HTERT RPE-1 (cell line): ENCODE results near the gene CGB1.
"Not testable (repeated sequence)": the region's sequence is repeated elsewhere in the genome, so short reads cannot be mapped to it uniquely, and the experiment has no call there.

Experiments used
- in situ Hi-C: fragments of 300-500 bp; cut with MboI; formaldehyde crosslinking; loops from 4 replicates; pipeline ENCODE4 v1.14.3; 2020; ENCODE audit warnings: low sequenced_read_pairs

Gene CGB1

DNA sequence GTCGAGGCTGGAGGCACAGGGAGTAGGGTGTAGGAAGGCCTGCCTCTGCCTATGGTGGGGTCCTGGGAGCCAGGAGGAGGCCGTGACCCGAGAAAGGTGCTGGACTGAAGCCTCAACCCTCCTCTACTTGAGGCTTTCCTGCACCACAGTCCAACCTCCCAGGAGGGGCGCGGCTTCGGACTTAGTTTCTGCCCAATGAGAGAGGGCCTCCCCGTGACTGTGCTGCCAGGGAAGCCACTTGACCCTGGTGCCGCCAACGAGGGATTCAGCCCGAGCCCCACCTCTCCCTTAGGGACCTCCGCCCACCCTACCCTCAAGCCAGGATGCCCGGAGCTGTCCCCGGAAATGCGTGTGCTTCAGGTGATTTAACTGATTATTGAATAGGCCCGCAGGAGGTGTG is 12.5 kb downstream of the CGB1 start, which contains the start of gene CGB3:
TSS of gene CGB3 (minus strand) at position 101 of the 400 bp plus-strand sequence. CDS start 362 bp downstream, outside the sequence.
- in situ Hi-C loops: not testable (repeated sequence)

DNA sequence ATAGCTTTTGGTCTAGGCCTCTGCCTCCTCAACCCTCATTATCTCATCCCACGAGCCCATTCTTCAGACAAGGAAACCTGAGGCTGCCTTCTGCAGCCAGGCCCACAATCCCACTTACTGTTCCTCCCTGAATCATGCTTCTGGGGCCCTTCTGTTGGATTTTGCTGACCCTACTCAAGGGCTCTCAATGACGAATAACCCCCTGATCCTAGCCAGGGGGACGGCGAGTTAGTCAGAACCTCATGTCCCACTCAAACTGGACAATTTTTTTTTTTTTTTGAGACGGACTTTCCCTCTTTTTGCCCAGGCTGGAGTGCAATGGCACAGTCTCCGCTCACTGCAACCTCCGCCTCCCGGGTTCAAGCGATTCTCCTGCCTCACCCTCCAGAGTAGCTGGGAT is 14.6 kb downstream of the CGB1 start:
- in situ Hi-C loops: no loop called here

DNA sequence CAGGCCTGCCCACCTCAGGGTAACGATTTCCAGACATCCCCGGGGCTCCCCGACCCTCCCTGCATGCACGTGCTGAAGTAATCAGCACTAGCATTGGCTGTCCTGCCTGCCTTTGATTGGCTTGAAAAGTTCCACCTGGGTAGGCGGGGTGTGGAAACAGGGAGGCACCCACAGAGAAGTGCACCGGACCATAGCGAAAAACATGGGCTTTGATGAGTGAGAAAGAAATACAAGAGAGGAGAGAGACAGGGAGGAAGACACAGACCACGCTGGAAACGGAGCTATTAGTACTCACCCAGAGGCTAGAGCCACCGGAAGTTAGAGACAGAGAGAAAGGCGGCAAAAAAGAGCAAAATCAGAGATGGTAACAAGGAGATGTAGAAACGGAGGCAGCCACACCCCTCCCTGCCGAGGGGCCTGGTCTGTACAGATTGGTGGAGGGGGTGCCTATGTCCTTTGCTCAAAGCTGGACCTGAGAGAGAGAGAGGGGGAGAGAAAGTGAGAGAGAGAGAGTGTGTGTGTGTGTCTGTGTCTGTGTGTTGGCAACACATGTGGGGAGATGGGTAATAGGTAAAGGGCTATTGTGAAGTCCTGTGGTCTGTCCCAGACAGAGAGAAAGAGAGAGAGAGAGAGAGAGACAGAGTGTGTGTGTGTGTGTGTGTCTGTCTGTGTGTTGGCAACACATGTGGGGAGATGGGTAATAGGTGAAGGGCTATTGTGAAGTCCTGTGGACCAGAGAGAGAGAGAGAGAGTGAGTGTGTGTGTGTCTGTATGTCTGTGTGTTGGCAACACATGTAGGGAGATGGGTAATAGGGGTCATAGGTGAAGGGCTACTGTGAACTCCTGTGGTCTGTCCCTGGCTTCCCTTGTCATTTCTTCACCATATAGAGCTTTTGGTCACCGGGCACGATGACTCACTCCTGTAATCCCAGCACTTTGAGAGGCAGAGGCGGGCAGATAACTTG is 15.5 kb downstream of the CGB1 start:
- in situ Hi-C loops: no loop called here

DNA sequence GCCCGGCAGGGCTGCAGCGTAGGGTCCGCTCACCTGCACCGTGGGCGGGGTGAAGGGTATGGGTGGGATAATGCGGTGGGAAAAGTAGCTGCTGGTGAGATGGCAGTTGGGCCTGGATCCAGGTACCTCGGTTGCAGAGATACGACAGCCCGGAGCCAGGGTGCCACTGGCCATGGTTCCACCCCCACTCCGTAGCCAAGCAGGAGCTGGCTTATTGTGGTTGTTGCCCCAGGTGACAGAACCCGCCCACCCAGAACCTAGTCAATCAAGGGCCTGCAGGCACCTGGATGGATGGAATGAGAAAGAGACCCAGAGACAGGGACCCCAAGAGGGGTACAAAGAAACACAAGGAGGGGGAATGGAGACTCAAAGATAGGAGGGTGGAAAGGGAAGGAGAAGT is 16.4 kb downstream of the CGB1 start:
- in situ Hi-C loops: no loop called here

DNA sequence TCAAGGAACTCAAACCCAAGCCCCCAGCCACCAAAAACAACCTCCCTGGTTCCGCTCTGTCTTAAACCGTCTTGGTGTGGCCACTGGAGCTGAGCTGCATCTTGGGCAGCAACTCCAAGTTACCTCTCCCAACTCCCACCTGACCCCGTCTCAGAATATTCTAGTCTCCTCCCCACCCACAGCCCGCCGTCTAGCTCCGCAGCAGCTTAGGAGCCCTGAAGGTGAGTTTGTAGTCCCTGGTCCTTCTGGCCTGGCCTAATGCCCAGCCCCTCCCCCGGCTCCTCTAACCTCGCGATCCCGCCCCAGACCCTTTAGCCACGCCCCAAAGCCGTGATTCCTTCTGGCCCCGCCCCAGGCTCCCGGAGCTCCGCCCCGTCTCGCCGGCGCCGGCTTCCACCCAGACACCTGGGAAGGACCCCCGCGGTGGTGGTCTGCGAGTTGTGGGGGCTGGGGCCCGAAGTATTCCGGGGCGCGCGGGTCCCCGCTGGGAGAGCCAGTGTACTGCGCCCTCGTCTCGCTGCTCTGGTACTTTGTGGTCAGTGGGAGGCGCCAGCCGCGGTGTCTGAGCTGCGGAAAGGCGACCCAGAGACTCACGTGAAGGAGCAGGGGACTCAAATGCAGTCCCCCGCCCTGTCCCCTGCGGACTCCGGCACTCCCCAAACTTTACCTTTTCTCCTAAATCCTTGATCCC is 17.3 kb downstream of the CGB1 start:
- in situ Hi-C loops: no loop called here

DNA sequence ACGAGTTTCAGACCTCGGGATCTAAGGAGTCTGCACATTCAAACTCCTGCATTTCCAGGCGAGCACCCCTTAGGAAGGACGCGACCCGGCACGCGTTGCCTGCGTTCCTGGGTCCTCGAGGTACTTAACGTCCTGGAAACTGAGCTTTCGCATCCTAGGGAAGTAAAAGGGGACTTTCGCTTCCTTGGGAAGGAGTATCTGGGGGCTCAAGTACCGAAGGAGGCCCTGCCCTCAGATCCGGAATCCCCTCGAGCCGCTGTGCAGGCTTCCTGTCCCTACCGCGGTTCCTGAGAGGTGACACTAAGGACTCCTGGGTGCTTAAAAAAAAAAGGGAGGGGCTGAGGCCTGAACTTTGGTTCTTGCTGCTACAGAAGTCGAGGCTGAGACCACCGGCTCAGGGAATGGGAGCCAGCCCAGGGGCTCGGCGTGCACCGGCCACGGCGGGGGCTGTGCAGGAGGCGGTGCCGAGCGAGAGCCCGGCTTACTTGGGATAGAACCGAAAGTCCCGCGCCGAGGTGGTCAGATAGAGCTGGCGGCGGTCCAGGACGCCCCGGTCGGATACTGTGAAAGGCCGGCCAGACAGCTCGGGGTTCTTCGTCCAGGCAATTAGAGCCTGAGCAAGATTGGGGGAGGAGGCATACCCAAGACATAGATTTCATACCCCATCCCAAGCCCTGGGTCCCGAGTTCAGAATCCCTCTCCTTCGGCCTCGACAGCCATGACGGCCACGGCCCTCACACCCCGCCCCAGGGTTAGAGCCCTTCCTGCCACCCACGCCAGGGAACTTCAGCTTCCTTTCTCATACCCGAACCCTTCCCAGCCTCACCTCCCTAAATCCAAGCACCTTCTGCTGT is 18.1 kb downstream of the CGB1 start:
- in situ Hi-C loops: not testable (repeated sequence)

DNA sequence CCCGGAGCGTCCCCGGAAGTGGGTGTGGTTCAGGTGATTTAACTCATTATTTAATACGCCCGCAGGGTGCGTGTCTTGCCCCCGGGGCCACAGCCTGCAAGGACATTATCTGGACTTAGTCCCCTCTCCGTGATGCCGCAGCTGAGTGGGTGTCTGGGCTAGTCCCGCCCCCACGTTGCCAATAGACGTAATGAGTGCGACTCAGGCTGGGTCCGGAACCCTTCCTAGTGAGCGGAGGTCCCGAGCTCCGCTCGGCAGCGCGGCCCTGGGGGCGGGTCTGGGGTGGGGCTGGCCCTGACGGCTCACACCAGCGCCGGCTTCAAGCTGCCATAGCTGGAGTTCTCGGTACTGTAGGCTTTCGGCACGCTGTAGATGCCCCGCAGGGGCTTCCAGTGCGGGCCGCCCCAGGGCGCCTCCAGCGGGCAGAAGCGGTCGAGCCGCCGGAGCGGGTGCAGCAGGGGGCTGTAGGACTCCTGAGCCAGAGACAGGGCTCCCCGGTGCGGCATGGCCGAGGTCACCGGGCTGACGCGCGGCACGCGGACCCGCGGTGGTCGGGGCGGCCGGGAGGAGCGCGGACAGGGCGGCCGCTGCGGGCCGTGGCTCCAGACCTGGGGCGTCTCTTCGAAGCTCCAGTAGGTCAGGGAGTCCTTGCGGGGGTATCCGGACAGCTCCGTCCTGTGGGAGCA is 18.9 kb downstream of the CGB1 start:
- in situ Hi-C loops: no loop called here

DNA sequence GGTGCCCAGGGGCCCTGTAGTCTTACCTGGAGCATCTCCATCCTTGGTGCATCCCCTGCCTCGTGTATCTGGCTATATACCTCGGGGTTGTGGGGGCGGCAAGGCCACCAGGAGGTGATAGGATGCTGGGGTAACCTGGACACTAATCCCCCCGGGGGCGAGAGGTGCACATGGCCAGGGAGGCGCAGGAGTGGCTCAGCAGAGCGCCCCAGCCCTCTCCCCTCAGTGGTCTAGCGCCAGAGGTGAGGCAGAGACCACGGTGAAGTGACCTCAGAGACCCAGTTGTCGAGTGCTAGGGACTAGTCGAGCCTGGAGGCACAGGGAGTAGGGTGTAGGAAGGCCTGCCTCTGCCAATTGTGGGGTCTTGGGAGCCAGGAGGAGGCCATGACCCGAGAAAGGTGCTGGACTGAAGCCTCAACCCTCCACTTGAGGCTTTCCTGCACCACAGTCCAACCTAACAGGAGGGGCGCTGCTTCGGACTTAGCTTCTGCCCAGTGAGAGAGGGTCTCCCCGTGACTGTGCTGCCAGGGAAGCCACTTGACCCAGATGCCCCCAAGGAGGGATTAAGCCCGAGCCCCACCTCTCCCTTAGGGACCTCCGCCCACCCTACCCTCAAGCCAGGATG is 19.5 kb downstream of the CGB1 start, which contains the start of gene LHB:
TSS of gene LHB (minus strand) at position 51 of the 625 bp plus-strand sequence. CDS start at position 41, 10 bp downstream.
- in situ Hi-C loops: no loop called here

DNA sequence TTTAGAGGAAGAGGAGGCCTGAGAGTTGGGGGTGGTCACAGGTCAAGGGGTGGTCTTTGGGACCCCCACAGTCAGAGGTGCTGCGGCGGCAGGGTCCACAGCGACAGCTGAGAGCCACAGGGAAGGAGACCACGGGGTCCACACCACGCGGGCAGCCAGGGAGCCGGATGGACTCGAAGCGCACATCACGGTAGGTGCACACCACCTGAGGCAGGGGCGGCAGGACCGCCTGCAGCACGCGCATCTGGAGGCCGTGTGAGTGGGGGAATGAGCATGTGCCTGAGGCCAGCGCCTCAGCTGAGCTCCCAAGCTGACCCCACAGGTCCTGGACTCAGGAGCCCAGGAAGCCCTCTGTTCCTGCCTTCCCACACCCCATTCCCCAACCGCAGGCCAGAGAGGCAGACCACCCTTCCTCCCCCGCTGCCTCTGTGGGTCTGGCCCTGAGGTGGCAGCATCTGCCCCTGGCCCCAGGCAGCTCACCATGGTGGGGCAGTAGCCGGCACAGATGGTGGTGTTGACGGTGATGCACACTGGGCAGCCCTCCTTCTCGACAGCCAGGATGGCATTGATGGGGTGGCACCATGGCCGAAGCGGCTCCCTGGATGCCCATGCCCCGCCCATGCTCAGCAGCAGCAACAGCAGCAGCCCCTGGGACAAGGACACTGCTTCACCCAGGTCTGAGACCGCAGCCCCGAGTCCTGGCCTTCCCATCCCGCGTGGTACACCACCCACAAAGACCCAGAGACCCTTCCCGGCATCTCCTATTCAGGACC is 20.4 kb downstream of the CGB1 start:
- in situ Hi-C loops: no loop called here

DNA sequence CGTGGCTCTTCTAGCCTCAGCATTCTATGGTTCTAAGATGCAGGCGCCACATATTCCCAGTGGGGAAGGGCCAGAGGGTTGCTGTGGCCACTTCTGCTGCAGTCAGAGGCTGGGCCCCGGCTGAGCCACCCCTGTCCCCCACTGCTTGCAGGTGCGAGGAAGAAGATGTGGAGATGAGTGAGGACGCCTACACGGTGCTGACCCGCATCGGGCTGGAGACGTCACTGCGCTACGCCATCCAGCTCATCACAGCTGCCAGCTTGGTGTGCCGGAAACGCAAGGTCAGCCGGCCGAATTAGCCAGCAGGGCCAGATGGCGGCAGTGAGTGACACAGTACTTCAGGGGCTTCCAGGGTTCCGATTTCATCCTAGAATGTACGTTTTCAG is 21.8 kb downstream of the CGB1 start:
- in situ Hi-C loops: no loop called here

DNA sequence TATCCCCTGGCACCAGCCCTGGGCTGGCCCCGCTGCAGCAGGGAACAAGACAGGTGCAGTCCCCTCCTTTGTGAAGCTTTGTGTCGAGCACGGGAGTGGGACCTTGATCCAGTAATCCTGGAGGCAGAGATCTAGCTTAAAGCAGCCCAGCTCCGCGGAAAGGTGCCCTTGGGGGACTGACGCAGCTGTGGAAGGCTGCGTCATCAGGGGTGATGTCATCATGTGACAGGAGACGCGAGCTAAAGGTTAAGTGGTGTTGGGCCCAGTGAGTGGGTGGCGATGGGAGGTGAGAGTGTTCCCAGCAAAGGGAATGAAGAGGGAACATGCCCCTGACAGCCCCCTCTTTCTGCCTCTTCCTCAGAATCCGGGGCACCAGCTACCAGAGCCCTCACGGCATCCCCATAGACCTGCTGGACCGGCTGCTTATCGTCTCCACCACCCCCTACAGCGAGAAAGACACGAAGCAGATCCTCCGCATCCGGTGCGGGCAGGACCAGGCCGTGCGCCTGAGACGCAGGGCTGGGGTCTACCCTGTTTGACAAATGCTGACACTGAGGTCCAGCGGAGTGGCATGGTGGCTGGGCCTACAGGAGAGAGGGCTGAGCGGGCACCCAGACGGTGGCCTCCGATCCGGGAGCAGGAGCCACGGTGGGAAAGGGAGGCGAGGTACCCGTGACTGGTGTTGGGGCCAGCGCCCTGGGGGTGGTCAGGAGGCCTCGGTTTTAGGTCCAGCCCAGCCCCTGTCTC is 22.4 kb downstream of the CGB1 start:
- in situ Hi-C loops: no loop called here

DNA sequence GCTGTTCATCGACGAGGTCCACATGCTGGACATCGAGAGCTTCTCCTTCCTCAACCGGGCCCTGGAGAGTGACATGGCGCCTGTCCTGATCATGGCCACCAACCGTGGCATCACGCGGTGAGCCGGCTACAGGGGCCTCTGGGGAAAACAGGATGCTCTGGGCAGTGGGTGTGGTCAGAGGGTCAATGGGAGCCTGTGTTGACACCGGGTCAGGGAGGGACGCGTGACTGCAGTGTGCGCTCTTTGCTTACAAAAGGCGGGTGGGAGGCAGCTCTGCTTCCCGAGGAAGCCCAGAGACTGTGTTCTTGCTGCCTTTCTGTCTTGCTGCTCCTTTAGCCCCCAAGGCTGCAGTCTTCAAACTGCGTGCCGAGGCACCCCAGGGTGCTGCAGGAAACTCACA is 25.5 kb downstream of the CGB1 start:
- in situ Hi-C loops: no loop called here

DNA sequence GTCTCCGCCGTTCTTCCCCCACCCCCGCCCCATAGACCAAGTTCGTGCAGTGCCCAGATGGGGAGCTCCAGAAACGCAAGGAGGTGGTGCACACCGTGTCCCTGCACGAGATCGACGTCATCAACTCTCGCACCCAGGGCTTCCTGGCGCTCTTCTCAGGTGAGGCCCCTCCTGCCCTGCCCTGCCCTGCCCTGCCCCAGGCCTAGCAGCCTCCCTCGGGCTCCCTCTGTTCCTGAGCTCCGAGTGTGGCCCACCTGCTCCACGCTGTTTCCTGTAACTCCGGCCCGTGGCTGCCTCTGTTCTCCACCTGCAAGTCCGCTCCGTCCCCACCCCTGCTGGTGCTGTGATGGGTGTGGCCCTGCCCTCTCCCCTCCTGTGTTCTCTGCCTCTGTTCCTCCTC is 26.2 kb downstream of the CGB1 start:
- in situ Hi-C loops: no loop called here

DNA sequence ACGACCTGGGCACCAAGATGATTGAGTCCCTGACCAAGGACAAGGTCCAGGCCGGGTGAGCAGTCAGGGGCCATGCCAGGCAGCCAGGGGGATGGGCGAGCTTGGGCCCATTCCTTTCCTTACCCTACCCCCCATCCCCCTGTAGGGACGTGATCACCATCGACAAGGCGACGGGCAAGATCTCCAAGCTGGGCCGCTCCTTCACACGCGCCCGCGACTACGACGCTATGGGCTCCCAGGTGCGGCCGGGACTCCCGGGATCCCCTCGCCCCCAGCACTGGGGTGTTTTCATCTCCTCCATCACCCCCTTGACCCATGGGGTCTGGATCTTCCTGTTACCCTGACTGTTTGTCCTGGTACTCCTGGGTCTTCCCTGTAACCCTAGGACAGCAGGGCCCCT is 26.9 kb downstream of the CGB1 start:
- in situ Hi-C loops: no loop called here

DNA sequence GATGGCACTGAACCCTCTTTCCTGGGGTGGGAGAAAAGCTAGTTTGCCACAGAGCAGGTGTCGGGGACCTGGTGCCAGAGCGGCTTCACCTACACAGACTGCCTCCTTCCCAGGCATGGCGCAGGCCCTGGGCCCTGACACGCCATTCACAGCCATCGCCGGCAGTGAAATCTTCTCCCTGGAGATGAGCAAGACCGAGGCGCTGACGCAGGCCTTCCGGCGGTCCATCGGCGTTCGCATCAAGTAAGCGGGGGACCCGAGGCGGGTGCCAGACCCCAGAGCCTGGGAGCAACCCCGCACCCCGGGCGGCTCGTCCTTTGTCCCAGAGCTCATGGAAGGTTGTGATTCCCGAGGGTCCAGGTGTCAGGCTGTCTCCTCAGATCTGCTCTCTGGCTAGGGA is 29.8 kb downstream of the CGB1 start:
- in situ Hi-C loops: no loop called here

DNA sequence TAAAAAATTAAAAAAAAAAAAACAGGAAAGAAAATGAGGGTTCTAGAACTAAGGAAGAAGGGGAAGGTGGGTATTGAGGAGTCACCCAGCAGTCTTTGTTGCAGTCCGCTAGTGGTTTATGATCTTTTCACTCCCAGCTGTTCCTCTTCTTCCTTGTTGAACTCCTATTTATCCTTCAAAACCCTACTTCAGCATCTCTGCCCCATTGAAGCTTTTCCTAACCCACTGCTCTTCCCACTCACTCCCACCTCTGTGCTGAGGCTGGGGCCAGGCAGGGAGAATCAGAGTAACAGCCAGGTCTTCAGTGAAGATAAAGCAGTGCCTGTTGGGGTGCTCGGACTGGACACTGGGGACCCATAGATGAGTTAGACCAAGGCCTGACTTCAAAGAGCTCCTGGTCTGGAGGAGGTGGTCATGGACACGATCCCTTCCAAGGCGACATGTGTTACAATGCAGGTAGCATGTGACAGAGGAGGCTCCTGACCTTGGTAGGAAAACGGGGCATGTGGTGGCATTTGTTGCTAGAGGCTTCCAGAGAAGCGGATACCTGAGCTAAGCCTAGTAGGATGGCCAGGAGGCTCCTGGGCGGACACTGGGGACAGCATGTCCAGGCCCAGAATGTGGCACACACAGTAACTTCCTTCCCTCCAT is 31.6 kb downstream of the CGB1 start:
- in situ Hi-C loops: no loop called here

DNA sequence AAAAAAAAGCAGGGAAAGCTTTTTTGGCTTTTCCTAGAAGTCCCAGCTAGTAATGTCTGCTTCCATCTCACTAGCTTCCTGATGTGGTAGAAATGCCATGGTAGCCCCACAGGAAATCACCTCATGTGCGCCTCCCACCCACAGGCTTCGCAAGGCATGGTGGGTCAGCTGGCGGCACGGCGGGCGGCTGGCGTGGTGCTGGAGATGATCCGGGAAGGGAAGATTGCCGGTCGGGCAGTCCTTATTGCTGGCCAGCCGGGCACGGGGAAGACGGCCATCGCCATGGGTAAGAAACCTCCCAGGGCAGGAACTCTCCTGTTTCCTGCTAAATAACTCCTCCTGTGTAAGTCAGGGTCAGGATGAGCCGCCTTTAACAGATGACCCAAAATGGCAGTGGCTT is 32.6 kb downstream of the CGB1 start:
- in situ Hi-C loops: no loop called here
